Measurements from ENCODE around the gene CISD1. TPM values are rescaled to one million over a fixed set of nuclear protein-coding genes. Genes with fewer than 3 reads are reported as not detected.

The CISD1 gene
- total and polyA plus RNA-seq, 9 of the 15 experiments (the other 6 are each of a cell fraction or from before 2014, with no cell fraction given) = 35.8 to 342 (median 118) TPM

- peak; percentile 32; the same call in 1 of the 2 replicates for TF ChIP-seq ZBTB33 (CRISPR knock-in tag; IDR thresholded peaks at IDR 0.05)
- no peak for TF ChIP-seq DIDO1 (tag; IDR thresholded peaks at IDR 0.05; ENCODE audit: low read depth)
- TF ChIP-seq ATF1 (CRISPR knock-in tag; IDR thresholded peaks at IDR 0.05) = no peak
- peak; percentile 74 for TF ChIP-seq ATF1 (tag; IDR thresholded peaks at IDR 0.05)
- peak in 1 of 2 experiments; percentile 13; a peak in 2 of 4 replicates for TF ChIP-seq TBL1XR1 (IDR thresholded peaks at IDR 0.05; ENCODE audit: low read length in 2 of 2)
- TF ChIP-seq POLR2A (conservative IDR thresholded peaks at IDR 0.05) = peak; percentile 95
- TF ChIP-seq ZNF311 (CRISPR knock-in tag; IDR thresholded peaks at IDR 0.05) = no peak
- peak; percentile 97 for TF ChIP-seq MAX (CRISPR knock-in tag; IDR thresholded peaks at IDR 0.05)
- 0 out of 2 replicates have a peak, but pooled peaks have one; percentile 26 for TF ChIP-seq SMAD4 (CRISPR knock-in tag; conservative IDR thresholded peaks at IDR 0.05)
- no peak for TF ChIP-seq MLLT1 (IDR thresholded peaks at IDR 0.05)
- TF ChIP-seq SAP30 (IDR thresholded peaks at IDR 0.05; ENCODE audit: borderline replicate concordance, insufficient read depth, low read depth, low read length, poor library complexity, severe bottlenecking) = peak; percentile 50
- peak; percentile 68 for TF ChIP-seq CREM (IDR thresholded peaks at IDR 0.05; ENCODE audit: low read depth)
- no peak for TF ChIP-seq SAFB2 (IDR thresholded peaks at IDR 0.05; ENCODE audit: borderline replicate concordance, low read depth, low read length, severe bottlenecking)
- peak; percentile 57; the same call in 1 of the 2 replicates for TF ChIP-seq NR2C2 (CRISPR knock-in tag; IDR thresholded peaks at IDR 0.05)
- peak; percentile 84 for TF ChIP-seq NR2C2 (tag; IDR thresholded peaks at IDR 0.05)
- 0 out of 2 replicates have a peak, but pooled peaks have one; percentile 57 for TF ChIP-seq ZNF766 (CRISPR knock-in tag; conservative IDR thresholded peaks at IDR 0.05)
- TF ChIP-seq ETV5 (CRISPR knock-in tag; IDR thresholded peaks at IDR 0.05; ENCODE audit: low read depth) = peak; percentile 47; the same call in 1 of the 2 replicates
- peak; percentile 43 for TF ChIP-seq CCNT2 (IDR thresholded peaks at IDR 0.05; ENCODE audit: borderline replicate concordance, extremely low read depth, insufficient read length, low read depth, low read length)
- peak; percentile 47; the same call in 1 of the 2 replicates for TF ChIP-seq HDAC8 (tag; IDR thresholded peaks at IDR 0.05)
- TF ChIP-seq CBX1 (IDR thresholded peaks at IDR 0.05; ENCODE audit: low read depth) = peak; percentile 80; the same call in 1 of the 2 replicates
- no peak for TF ChIP-seq ELK3 (CRISPR knock-in tag; IDR thresholded peaks at IDR 0.05)
- TF ChIP-seq CHD2 (IDR thresholded peaks at IDR 0.05; ENCODE audit: low read depth, low read length) = peak; percentile 83
Measured at GRCh38 chr10:58268946-58269781, at the start of gene CISD1 (continued).
